ENCODE measurements around the gene ARFRP1. TPM values are rescaled to one million over a fixed set of nuclear protein-coding genes. Genes with fewer than 3 reads are reported as not detected.

The ARFRP1 gene
- total and polyA plus RNA-seq, 2 of the 4 experiments (the other 2 are of a cell fraction) = 25.3 to 36.6 TPM

GRCh38 chr20:63745961-63746731 lies 38.4 kb upstream of the ARFRP1 start:
- Histone ChIP-seq H3K4me2 (ENCODE audit: low read depth, low read length) (no peak overlapping the region), H3K9me3 (ENCODE audit: control insufficient read depth, insufficient read depth, low read length) (no peaks in the 10 kb centered on the region), H2BK15ac (ENCODE audit: low read depth, low read length) (no peak overlapping the region), H2BK20ac (ENCODE audit: low read depth, low read length) (no peak overlapping the region), H3K9ac (ENCODE audit: low read depth, low read length) (no peak overlapping the region), H4K20me1 (ENCODE audit: insufficient read depth, low read length) (peaks cover 4% of the 10 kb centered on the region), H3K27ac (ENCODE audit: insufficient read depth, low read length) (no peak overlapping the region), H4K91ac (ENCODE audit: insufficient read depth, low read depth, low read length) (no peak overlapping the region), H4K8ac (ENCODE audit: low read depth in 2 of 2, low read length in 2 of 2) (no peak overlapping the region), H2AFZ (replicated peaks; ENCODE audit: low read length, poor library complexity) (no peak overlapping the region), H3K14ac (replicated peaks; ENCODE audit: low read depth, low read length) (no peak overlapping the region), H3K9me1 (ENCODE audit: insufficient read depth, low read length) (no peaks in the 10 kb centered on the region), H3K4me3 (ENCODE audit: insufficient read depth, low read depth, low read length) (no peak overlapping the region), H2AK9ac (replicated peaks; ENCODE audit: low read depth, low read length, poor library complexity) (peak overlapping the region; percentile 20), H3K27me3 (ENCODE audit: control insufficient read depth, insufficient read depth, low read length) (no peaks in the 10 kb centered on the region), H3K4me1 (ENCODE audit: control insufficient read depth, insufficient read depth, low read length) (peaks cover 5% of the 10 kb centered on the region), H2BK120ac (ENCODE audit: low read depth, low read length) (no peak overlapping the region), H3K56ac (ENCODE audit: extremely low read depth, insufficient read depth, low read length) (no peak overlapping the region), H3K36me3 (ENCODE audit: control insufficient read depth, insufficient read depth, low read length) (peaks cover 30% of the 10 kb centered on the region; the same call in 1 of the 2 replicates), H3K23ac (ENCODE audit: low read depth, low read length) (no peak overlapping the region), H3K18ac (ENCODE audit: low read depth, low read length) (no peak overlapping the region), H2AK5ac (ENCODE audit: low read depth, low read length) (no peak overlapping the region), H3K4ac (ENCODE audit: low read depth, low read length) (no peak overlapping the region), H2BK5ac (ENCODE audit: low read depth, low read length, poor library complexity, severe bottlenecking) (no peak overlapping the region), H4K5ac (ENCODE audit: low read depth, low read length) (no peak overlapping the region), H3K79me1 (ENCODE audit: low read depth in 1 of 2, low read length in 2 of 2) (peaks cover 4 to 8% of the 10 kb centered on the region in 2 experiments; a peak in 2 of 4 replicates)
- in situ Hi-C loops (cut with MboI; ENCODE audit: low sequenced_read_pairs) = no loop called here
- ChIA-PET POLR2A (ENCODE audit: unreplicated experiment) (no interaction called here), CTCF (no interaction called here)
- no peak for TF ChIP-seq CHD1 (IDR thresholded peaks at IDR 0.05; ENCODE audit: low read depth, low read length)
- no peak for TF ChIP-seq RCOR1 (IDR thresholded peaks at IDR 0.05; ENCODE audit: insufficient replicate concordance, low read length)
- no peak for TF ChIP-seq MAFK (IDR thresholded peaks at IDR 0.05; ENCODE audit: low read depth, low read length)
- TF ChIP-seq MXI1 (IDR thresholded peaks at IDR 0.05; ENCODE audit: borderline replicate concordance, low read depth, low read length) = no peak
- TF ChIP-seq RFX5 (IDR thresholded peaks at IDR 0.05; ENCODE audit: low read depth, low read length) = no peak
- TF ChIP-seq NFE2L2 (IDR thresholded peaks at IDR 0.05; ENCODE audit: low read depth, low read length) = no peak
- TF ChIP-seq, protein P1, sequence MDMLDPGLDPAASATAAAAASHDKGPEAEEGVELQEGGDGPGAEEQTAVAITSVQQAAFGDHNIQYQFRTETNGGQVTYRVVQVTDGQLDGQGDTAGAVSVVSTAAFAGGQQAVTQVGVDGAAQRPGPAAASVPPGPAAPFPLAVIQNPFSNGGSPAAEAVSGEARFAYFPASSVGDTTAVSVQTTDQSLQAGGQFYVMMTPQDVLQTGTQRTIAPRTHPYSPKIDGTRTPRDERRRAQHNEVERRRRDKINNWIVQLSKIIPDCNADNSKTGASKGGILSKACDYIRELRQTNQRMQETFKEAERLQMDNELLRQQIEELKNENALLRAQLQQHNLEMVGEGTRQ (IDR thresholded peaks at IDR 0.05; ENCODE audit: low read depth, low read length) = no peak
- TF ChIP-seq, protein P2, sequence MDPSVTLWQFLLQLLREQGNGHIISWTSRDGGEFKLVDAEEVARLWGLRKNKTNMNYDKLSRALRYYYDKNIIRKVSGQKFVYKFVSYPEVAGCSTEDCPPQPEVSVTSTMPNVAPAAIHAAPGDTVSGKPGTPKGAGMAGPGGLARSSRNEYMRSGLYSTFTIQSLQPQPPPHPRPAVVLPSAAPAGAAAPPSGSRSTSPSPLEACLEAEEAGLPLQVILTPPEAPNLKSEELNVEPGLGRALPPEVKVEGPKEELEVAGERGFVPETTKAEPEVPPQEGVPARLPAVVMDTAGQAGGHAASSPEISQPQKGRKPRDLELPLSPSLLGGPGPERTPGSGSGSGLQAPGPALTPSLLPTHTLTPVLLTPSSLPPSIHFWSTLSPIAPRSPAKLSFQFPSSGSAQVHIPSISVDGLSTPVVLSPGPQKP (IDR thresholded peaks at IDR 0.05; ENCODE audit: borderline replicate concordance, low read depth, low read length) = no peak
- TF ChIP-seq POLR2A (IDR thresholded peaks at IDR 0.05; ENCODE audit: low read depth, low read length) = no peak
- TF ChIP-seq MAZ (IDR thresholded peaks at IDR 0.05; ENCODE audit: borderline replicate concordance, low read depth, low read length) = no peak
- no peak for TF ChIP-seq CEBPB (IDR thresholded peaks at IDR 0.05; ENCODE audit: low read depth, low read length)
- no peak for TF ChIP-seq RAD21 (IDR thresholded peaks at IDR 0.05; ENCODE audit: low read length)
- TF ChIP-seq FOS (IDR thresholded peaks at IDR 0.05; ENCODE audit: low read depth, low read length) = no peak
- TF ChIP-seq CTCF (conservative IDR thresholded peaks at IDR 0.05; ENCODE audit: low read depth, low read length) = no peak
- BruUV-seq (replicated peaks) = no TSS peak
- dilution Hi-C loops (cut with HindIII; ENCODE audit: low sequenced_read_pairs, unreplicated experiment) = no loop called here
- 94% methylated on average over 5 of the region's 26 CpGs; no CpG with 5 or more reads in 1 of the 2 experiments for WGBS, 2 experiments (ENCODE audit: extremely low coverage in 2 of 2, insufficient read length in 1 of 2)
- ATAC-seq (ENCODE audit: low read depth) (no peak), DNase-seq (no peak)
- intact Hi-C loops (cut with micrococcal nuclease) = no loop called here
